ENCODE data around the gene ABCA4.

DNA sequence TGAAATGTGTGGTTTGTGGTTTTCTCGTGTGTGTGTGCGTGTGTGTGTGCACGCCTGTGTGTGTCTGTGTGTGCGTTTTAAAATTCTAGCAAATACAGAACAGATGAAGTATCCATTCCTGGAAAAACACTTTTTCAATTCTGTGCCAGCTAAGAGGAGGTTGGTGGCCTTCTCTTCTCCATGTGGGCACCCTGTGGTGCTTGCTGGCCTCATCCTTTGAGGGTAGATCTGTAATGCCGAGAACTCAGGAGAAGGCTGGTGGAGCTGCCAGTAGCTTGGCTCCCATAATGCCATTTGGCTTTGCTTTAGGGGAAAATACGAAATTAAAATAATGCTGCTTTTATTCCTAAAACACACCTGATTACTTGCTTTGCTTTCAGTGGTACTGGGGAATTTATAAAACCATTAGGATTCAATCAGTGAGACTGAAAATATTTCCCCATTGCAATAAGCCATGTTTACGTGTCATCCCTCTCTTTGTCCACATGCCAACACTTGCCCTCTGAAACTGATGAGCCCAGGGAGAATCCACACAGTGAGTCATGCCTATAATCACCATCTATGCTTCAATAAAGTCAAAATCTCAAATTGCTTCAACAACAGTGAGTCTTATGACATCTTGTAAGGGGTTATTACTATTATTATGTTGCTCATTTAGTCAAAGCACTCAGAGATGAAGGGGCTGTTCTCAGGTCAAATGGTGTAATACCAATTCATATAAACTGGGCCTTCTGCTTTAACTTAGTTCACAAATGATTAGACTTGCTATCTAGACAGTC is 39.2 kb downstream of the ABCA4 start:
- TF ChIP-seq, protein P1, sequence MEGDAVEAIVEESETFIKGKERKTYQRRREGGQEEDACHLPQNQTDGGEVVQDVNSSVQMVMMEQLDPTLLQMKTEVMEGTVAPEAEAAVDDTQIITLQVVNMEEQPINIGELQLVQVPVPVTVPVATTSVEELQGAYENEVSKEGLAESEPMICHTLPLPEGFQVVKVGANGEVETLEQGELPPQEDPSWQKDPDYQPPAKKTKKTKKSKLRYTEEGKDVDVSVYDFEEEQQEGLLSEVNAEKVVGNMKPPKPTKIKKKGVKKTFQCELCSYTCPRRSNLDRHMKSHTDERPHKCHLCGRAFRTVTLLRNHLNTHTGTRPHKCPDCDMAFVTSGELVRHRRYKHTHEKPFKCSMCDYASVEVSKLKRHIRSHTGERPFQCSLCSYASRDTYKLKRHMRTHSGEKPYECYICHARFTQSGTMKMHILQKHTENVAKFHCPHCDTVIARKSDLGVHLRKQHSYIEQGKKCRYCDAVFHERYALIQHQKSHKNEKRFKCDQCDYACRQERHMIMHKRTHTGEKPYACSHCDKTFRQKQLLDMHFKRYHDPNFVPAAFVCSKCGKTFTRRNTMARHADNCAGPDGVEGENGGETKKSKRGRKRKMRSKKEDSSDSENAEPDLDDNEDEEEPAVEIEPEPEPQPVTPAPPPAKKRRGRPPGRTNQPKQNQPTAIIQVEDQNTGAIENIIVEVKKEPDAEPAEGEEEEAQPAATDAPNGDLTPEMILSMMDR (IDR thresholded peaks at IDR 0.05): no peak
- TF ChIP-seq CREB1 (CRISPR knock-in tag; IDR thresholded peaks at IDR 0.05) (no peak), SP1 (CRISPR knock-in tag; conservative IDR thresholded peaks at IDR 0.05) (no peak)

Measured in WTC11 (cell line).